H1 (cell line): ENCODE results near the gene RIPOR2.

ENCODE experiments used
- BCL11A ChIP-seq, 2 experiments: IDR thresholded peaks; one replicate each; pipeline ENCODE4 v1.6.1; 2011; ENCODE audit warnings: low read depth in 2 of 2, low read length in 2 of 2, mild to moderate bottlenecking in 2 of 2
- CTCF ChIP-seq, 3 experiments: IDR thresholded peaks; 1 replicate in 2 of 3; 2 replicates in 1 of 3; pipeline versions ENCODE4 v1.5.1 to v1.6.1; 2011; ENCODE audit warnings: low read length in 3 of 3, mild to moderate bottlenecking in 3 of 3, inconsistent platforms in 2 of 3, low read depth in 1 of 3, moderate library complexity in 1 of 3; ENCODE audit not compliant: insufficient read depth in 1 of 3; ENCODE audit errors: control extremely low read depth in 1 of 3
- EGR1 ChIP-seq: IDR thresholded peaks from 2 replicates; pipeline ENCODE4 v1.6.1; 2011; ENCODE audit warnings: low read depth, low read length, borderline replicate concordance
- JUN ChIP-seq: IDR thresholded peaks from 2 replicates; pipeline ENCODE4 v1.6.1; 2011; ENCODE audit warnings: low read depth, mild to moderate bottlenecking, improper control_type of control experiment, low read length
- POLR2A ChIP-seq, 2 experiments: IDR thresholded peaks; 1 replicate in 1 of 2; 2 replicates in 1 of 2; pipeline ENCODE4 v1.6.1; 2011; ENCODE audit warnings: low read depth in 2 of 2, low read length in 2 of 2, mild to moderate bottlenecking in 2 of 2; ENCODE audit errors: control extremely low read depth in 1 of 2
- RAD21 ChIP-seq, 2 experiments: IDR thresholded peaks in 1 of 2; conservative IDR thresholded peaks in 1 of 2; 2 replicates each; pipeline ENCODE4 v1.6.1; 2011; ENCODE audit warnings: low read depth in 2 of 2, low read length in 2 of 2, improper control_type of control experiment in 1 of 2, inconsistent platforms in 1 of 2, mild to moderate bottlenecking in 1 of 2, moderate library complexity in 1 of 2
- SRF ChIP-seq: IDR thresholded peaks from 2 replicates; pipeline ENCODE4 v1.6.1; 2011; ENCODE audit warnings: mild to moderate bottlenecking, low read depth, low read length, moderate library complexity

- TF ChIP-seq CTCF (IDR thresholded peaks at IDR 0.05; ENCODE audit: control extremely low read depth in 1 of 3, insufficient read depth in 1 of 3, low read depth in 1 of 3, low read length in 3 of 3): peak in 1 of 3 experiments; percentile 1; a peak in 1 of 4 replicates
- TF ChIP-seq EGR1: no peak
- TF ChIP-seq JUN: no peak
- peak in 1 of 2 experiments; percentile 19; a peak in 2 of 4 replicates for TF ChIP-seq RAD21 (IDR thresholded peaks at IDR 0.05 in 1 of 2, conservative IDR thresholded peaks at IDR 0.05 in 1 of 2; ENCODE audit: low read depth in 2 of 2, low read length in 2 of 2)
- no peak for TF ChIP-seq BCL11A (IDR thresholded peaks at IDR 0.05; ENCODE audit: low read depth in 2 of 2, low read length in 2 of 2)
- TF ChIP-seq POLR2A (IDR thresholded peaks at IDR 0.05; ENCODE audit: control extremely low read depth in 1 of 2, low read depth in 2 of 2, low read length in 2 of 2): no peak
- no peak for TF ChIP-seq SRF
Measured at GRCh38 chr6:24888715-24889370, 46.9 kb downstream of the RIPOR2 start.
